NCI-H446 treated with DMSO at 0.1 percent for 48 hours (cell line): ENCODE measurements around the gene USP14.

ENCODE experiments used
- DNase-seq: peaks from one replicate; lab custom pipeline; 2025; lab: John Stamatoyannopoulos, UW

Gene USP14

DNA sequence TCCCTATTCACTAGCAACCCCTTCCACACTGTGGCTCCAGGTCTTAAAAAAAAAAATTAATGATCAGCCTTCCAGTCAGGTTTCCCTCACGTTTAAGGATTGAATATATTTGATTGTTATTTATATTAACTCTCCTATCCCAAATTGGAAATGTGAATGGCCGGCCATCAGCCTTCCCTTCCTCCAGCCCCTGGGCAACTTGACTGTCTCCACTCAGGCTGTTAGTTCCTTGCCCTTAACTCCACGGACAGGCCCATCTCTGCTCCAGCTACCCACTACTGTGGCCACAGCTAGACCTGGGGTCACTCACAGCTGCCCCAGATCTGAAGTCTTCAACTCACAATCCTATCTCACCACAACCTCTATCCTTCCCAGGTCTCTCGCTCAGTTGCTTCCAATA is 69.5 kb downstream of the USP14 start:
- DNase-seq = no peak

DNA sequence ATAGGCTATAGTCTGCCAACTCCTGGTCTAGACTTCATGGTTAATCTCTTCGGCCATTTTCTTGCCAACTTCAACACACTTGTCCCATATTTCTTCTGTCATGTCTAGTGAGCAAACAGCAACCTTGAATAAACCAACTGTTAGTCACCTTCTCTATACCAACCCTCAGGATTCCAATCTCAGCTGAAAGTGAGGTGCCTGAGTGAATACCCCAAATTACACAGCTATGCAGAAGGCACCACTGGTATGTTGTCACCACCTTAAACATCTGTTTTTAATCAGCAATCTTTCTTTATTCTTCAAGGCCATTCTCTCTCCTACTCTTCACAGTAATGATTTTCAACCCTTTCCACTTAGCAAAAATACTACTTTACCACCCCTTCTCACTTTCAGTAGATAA is 70.2 kb downstream of the USP14 start:
- no peak for DNase-seq

DNA sequence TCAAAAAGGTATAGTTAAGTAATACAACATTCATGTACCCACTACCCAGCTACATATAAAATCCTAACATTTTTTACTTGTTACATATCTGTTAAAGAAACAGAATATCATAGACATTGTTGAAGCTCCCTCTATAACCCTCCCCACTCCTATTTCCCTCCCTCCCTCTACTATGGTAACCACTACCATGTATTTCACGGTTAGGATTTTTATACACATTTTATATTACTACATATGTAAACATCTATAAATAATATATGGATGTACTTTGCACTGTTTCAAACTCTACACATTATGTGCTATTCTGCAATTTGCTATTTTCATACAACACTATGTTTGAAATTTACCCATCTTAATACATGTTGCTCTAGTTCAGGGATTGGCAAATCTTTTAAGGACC is 73.2 kb downstream of the USP14 start:
- no peak for DNase-seq

DNA sequence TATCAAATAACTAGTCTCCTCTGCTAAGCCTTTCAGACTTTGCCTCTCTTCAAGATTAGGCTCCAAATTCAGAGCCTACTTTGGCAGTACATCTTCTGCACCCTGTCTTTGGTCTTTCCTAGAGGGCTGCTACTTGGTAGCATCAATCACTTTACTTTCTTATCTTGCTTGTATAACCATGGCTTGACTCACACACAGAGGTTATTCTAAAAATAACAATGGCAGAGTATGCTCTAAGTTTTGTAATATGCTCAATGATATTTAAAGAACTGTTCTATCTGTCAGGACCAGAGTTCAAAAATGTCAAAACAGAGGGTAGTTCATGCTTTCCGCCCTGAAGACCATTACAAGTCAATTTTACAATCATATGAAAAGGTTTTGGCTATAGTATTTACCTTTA is 81.8 kb downstream of the USP14 start:
- DNase-seq = no peak

DNA sequence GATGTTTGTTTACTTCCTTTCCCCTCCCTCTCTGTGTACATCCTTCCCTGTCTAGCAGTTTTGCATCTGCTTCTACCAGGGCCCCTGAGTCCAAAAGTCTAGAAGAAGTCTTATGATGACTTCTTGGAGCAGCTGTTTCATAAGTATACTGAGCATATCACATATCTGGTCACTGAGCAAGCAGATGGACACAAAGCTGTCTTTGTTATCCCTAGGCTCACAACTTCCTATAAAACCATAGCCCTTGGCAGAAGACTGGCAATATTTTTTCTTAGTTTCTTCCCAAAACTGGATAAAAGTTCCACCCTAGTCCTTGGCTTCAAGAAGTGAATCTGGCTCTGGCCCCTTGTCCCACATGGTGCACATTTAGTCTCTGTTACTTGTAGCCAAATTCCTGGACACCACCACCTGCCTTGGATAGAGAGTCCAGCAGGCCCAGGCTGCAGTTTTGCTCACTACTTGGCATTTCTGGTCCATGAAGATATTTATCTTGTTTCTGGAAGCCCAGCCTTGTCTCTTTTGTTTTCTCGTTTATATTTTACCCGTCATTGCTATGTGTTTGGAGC is 87.0 kb downstream of the USP14 start:
- no peak for DNase-seq

DNA sequence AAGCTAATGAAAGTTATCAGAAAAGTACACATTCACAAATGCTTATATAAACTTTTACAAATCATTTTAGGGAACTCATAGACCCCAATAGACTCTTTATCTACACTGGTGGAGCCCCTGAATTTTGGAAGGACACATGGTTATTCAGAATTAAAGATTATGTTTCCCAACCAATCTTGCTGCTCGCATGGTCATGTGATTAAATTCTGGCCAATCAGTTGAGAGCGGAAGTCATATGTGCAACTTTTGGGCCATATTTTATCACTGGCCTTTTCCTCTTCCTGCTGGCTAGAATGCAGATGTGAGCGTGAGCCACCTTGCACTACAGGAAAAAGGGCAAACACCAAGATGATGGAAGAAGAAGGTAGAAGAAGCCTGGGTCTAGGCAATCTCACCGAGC is 89.7 kb downstream of the USP14 start:
- no peak for DNase-seq

DNA sequence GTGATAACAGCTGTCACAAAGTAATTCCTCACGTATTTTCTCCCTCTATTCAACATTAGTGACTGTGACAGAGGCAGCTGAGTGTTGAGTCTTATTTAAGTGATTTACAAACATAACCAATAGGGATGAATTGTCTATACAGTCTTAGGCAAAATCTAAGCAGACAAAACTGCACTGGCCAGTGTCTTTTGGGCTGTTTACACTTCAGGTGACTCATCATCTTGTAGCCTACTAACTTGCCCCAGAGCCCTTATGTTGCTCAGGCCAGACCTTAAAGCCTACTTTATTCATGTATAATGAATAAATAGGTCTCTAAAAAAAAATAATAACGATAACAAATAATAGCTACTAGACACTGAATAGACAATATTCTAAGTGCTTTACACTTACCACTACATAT is 92.3 kb downstream of the USP14 start:
- DNase-seq = no peak

DNA sequence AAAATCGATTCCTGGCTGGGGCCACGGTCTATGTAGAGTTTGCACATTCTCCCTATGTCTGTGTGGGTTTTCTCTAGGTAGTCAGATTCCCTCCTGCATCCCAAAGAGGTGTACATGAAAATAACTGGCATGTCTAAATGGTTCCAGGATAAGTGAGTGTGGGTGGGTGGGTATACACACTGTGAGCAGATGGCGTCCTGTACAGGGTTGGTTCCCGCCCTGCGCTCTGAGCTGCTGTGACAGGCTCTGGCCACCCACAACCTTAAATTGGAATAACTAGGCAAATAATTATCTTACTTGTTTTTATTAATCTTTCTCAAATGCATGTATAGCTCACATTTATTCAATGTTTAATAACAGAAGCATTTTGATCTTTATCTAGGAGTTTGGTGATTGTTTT is 93.2 kb downstream of the USP14 start:
- no peak for DNase-seq

DNA sequence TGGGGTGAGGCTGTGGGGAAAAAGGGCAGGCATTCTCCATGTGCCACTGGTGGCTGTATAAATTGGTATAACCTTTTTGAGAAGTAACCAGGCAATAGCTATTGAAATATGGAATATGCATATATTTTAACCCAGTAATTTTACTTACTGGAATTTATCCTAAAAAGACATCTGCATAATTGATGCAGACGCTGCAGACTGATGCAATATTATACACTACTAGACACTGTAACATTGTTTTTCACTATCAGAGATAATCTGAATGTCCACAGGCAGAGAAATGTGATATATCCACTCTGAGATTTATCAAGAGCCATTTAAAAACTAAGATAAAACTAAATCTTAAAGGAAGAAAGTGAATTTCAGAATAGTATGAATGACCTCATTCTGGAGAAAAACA is 94.8 kb downstream of the USP14 start:
- DNase-seq = no peak

DNA sequence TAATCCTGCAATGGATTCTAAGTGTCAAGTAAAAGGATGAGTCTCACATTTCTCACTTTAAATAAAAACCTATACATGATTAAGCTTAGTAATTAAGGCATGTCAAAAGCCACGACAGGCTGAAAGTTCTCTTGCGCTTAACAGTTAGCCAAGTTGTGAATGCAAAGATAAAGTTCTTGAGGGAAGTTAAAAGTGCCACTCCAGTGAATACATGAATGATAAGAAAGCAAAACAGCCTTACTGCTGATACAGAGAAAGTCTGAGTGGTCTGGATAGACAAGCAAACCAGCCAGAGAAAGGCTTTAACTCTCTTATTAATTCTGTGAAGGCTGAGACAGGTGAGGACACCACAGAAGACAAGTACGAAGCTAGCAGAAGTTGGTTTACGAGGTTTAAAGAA is 96.8 kb downstream of the USP14 start:
- no peak for DNase-seq

DNA sequence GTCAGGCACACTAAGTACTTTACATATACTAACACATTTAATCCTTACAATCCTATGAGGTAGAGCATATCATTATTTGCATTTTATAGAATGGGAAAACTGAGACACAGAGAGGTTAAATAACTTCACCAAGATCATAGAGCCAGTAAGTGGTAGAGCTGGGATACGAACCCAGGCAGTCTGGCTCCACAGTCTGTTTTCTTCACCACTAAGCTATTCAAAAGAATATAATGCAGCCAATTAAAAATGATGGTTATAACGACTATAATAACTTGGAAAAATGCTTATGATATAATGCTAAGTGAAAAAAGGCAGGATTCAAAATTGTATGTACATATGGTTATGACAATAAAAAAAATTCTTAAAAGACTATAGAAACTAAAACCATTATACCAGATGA is 102.2 kb downstream of the USP14 start:
- DNase-seq = no peak

DNA sequence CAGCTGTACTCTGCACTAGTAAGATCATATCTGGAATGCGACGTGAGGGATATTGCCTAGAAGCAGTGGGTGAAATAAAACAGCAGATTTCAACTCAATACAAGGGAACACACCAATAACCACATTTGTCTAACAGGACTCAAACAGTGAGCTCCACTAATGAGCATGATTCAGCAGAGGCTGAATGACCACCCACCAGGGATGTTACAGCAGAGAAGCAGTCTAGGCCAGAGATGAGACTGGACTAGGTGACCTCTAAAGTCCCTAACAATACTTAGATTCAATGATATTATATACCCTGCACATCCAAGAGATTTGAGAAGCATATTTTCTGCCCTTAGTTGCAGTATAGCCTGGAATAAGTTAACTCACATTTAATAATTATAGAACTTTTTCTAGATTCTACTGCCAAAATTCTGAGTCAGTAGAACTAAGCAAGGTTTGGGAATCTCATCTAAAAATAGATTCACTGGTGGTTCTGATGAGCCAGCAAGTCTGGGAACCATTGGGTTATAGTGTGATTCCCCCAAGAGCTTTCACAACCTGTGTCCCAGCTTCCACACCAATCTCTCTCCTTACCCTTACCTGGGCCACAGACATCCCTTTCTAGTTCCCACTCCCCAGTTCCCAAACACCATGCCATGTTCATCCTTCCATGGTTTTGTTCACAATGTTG is 103.2 kb downstream of the USP14 start:
- DNase-seq = no peak
